Epithelial cell of proximal tubule (primary cell): ENCODE results near the gene RAD51B. TPM values are rescaled to one million over a fixed set of nuclear protein-coding genes. Genes with fewer than 3 reads are reported as not detected.

Source experiments
- DNase-seq: peaks from one replicate; pipeline ENCODE4 v3.0.0-alpha.2; 2011; ENCODE audit warnings: low read depth
- H3K4me3 ChIP-seq: 2 replicates; pipeline ENCODE4 v1.5.1; 2011; ENCODE audit warnings: low read depth, mild to moderate bottlenecking, low read length
- CTCF ChIP-seq: conservative IDR thresholded peaks from 2 replicates; pipeline ENCODE4 v1.5.1; 2012; ENCODE audit warnings: low read depth, mild to moderate bottlenecking, low read length
- total RNA-seq: library from RNA; depleted of rRNA; stranded (reverse); fragments of >200 nt; gene quantifications from 2 replicates; pipeline ENCODE4 v1.2.3, GENCODE V29; 2015

Gene RAD51B
- total RNA-seq, 1 donor from 2014 or later = 6.3 TPM

- no peak for DNase-seq
- H3K4me3 ChIP-seq = no peak overlapping the region
- TF ChIP-seq CTCF = no peak
Measured at GRCh38 chr14:68755016-68755353, 935.4 kb downstream of the RAD51B start.

GRCh38 chr14:68756000-68756481, 936.5 kb downstream of the RAD51B start:
- no peak overlapping the region for H3K4me3 ChIP-seq
- no peak for TF ChIP-seq CTCF
- no peak for DNase-seq

- no peak for TF ChIP-seq CTCF
- no peak overlapping the region for H3K4me3 ChIP-seq
- no peak for DNase-seq
Measured at GRCh38 chr14:68756734-68757133, 937.2 kb downstream of the RAD51B start.

- no peak for DNase-seq
Measured at GRCh38 chr14:68757618-68758081, 938.1 kb downstream of the RAD51B start.

GRCh38 chr14:68758301-68758700, 938.7 kb downstream of the RAD51B start:
- no peak for TF ChIP-seq CTCF
- no peak overlapping the region for H3K4me3 ChIP-seq
- no peak for DNase-seq

More at GRCh38 chr14:68757618-68758081, 938.1 kb downstream of the RAD51B start:
- no peak for TF ChIP-seq CTCF
- no peak overlapping the region for H3K4me3 ChIP-seq

GRCh38 chr14:68759017-68759560, 939.5 kb downstream of the RAD51B start:
- TF ChIP-seq CTCF = no peak
- no peak for DNase-seq

GRCh38 chr14:68759937-68760336, 940.4 kb downstream of the RAD51B start:
- H3K4me3 ChIP-seq = no peak overlapping the region
- TF ChIP-seq CTCF = no peak
- DNase-seq = no peak

More at GRCh38 chr14:68759017-68759560, 939.5 kb downstream of the RAD51B start:
- H3K4me3 ChIP-seq = no peak overlapping the region
